ENCODE measurements around the gene PIK3R2. TPM values are rescaled to one million over a fixed set of nuclear protein-coding genes. Genes with fewer than 3 reads are reported as not detected.

Gene PIK3R2
- total RNA-seq, 2 experiments from 2014 or later, result 3.2 to 20.5 TPM

- Histone ChIP-seq H3K4me3 (ENCODE audit: low read depth, low read length, poor library complexity, severe bottlenecking) (peak overlapping the region; percentile 68), H3K4me2 (ENCODE audit: low read length) (peak overlapping the region; percentile 83), H4K20me1 (ENCODE audit: insufficient read depth, low read length) (no peaks in the 10 kb centered on the region), H3K36me3 (ENCODE audit: insufficient read depth, low read length) (peaks cover 21% of the 10 kb centered on the region), H2AFZ (ENCODE audit: low read length) (peak overlapping the region; percentile 67; the same call in 1 of the 2 replicates), H3K9me3 (ENCODE audit: low read length) (no peaks in the 10 kb centered on the region), H3K27ac (ENCODE audit: low read depth, low read length, poor library complexity, severe bottlenecking) (peak overlapping the region; percentile 41), H3K4me1 (ENCODE audit: insufficient read depth, low read length, poor library complexity, severe bottlenecking) (peaks cover 29% of the 10 kb centered on the region), H3K9me2 (ENCODE audit: insufficient read depth, low read length) (no peaks in the 10 kb centered on the region), H3K79me2 (ENCODE audit: insufficient read depth, low read depth, low read length) (no peaks in the 10 kb centered on the region)
- ChIA-PET CTCF (ENCODE audit: unreplicated experiment) (interaction anchor here (1.2 to 1.5 kb wide), 2 partner anchors 10 to 31 kb away, joined by 3 to 5 read pairs; no protein-coding TSS in a partner anchor), POLR2A (interaction anchor here (0.6 to 1.7 kb wide), 4 partner anchors 10 to 992 kb away, joined by 3 to 7 read pairs (median 4); no protein-coding TSS in a partner anchor)
- BruUV-seq (replicated peaks), result no TSS peak
- DNase-seq (ENCODE audit: low spot score), result peak; percentile 88
- intact Hi-C loops (cut with micrococcal nuclease; ENCODE audit: unreplicated experiment), result no loop called here
- TF ChIP-seq CTCF (conservative IDR thresholded peaks at IDR 0.05; ENCODE audit: low read length) (peak; percentile 41; the same call in 1 of the 2 replicates), EZH2phosphoT487 (IDR thresholded peaks at IDR 0.05; ENCODE audit: borderline replicate concordance, low read depth, low read length) (no peak)
These were observed 8.1 kb downstream of the PIK3R2 start for GRCh38 chr19:18160971-18161635.

DNA sequence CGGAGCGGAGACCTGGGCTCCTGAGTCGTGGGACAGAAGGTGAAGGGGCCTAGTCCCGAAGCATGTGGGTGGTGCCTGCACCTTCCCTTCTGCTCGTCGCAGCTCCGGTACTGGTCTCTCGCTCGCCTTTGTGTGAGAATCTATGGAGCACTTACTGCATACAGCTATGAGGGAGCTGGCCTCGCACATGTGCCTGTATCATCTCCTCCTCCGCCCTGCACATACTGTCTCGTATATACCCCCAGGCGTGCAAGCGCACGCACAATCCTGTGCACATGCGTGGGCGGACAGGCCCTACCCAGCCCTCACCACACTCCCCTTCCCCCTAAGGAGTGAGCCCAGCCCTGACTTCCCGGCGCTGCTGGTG lies 8.7 kb downstream of the PIK3R2 start:
- Histone ChIP-seq H3K36me3 (ENCODE audit: insufficient read depth, low read length) (peaks cover 21% of the 10 kb centered on the region), H3K27ac (ENCODE audit: low read depth, low read length, poor library complexity, severe bottlenecking) (no peak overlapping the region), H3K4me3 (ENCODE audit: low read depth, low read length, poor library complexity, severe bottlenecking) (no peak overlapping the region), H2AFZ (ENCODE audit: low read length) (no peak overlapping the region), H3K4me2 (ENCODE audit: low read length) (peak overlapping the region; percentile 62; the same call in 1 of the 2 replicates), H4K20me1 (ENCODE audit: insufficient read depth, low read length) (no peaks in the 10 kb centered on the region), H3K9me3 (ENCODE audit: low read length) (no peaks in the 10 kb centered on the region), H3K4me1 (ENCODE audit: insufficient read depth, low read length, poor library complexity, severe bottlenecking) (peaks cover 29% of the 10 kb centered on the region), H3K9me2 (ENCODE audit: insufficient read depth, low read length) (no peaks in the 10 kb centered on the region), H3K79me2 (ENCODE audit: insufficient read depth, low read depth, low read length) (no peaks in the 10 kb centered on the region)
- BruUV-seq (replicated peaks), result no TSS peak
- ChIA-PET POLR2A (interaction anchor here (1.7 kb wide), 1 partner anchor 9 kb away, joined by 4 read pairs; no protein-coding TSS in a partner anchor), CTCF (ENCODE audit: unreplicated experiment) (interaction anchor here (1.5 kb wide), 1 partner anchor 30 kb away, joined by 3 read pairs; no protein-coding TSS in a partner anchor)
- no peak for DNase-seq (ENCODE audit: low spot score)
- TF ChIP-seq CTCF (conservative IDR thresholded peaks at IDR 0.05; ENCODE audit: low read length) (no peak), EZH2phosphoT487 (IDR thresholded peaks at IDR 0.05; ENCODE audit: borderline replicate concordance, low read depth, low read length) (no peak)
- intact Hi-C loops (cut with micrococcal nuclease; ENCODE audit: unreplicated experiment), result no loop called here

GRCh38 chr19:18164072-18164471 lies 11.1 kb downstream of the PIK3R2 start:
- ChIA-PET CTCF (ENCODE audit: unreplicated experiment) (no interaction called here), POLR2A (interaction anchor here (0.6 kb wide), 1 partner anchor 21 kb away, joined by 6 read pairs; no protein-coding TSS in a partner anchor)
- peaks cover 29% of the 10 kb centered on the region for H3K4me1 ChIP-seq (ENCODE audit: insufficient read depth, low read length, poor library complexity, severe bottlenecking)
- no peaks in the 10 kb centered on the region for H4K20me1 ChIP-seq (ENCODE audit: insufficient read depth, low read length)
- no peaks in the 10 kb centered on the region for H3K79me2 ChIP-seq (ENCODE audit: insufficient read depth, low read depth, low read length)
- DNase-seq (ENCODE audit: low spot score), result no peak
- TF ChIP-seq CTCF (conservative IDR thresholded peaks at IDR 0.05; ENCODE audit: low read length) (no peak), EZH2phosphoT487 (IDR thresholded peaks at IDR 0.05; ENCODE audit: borderline replicate concordance, low read depth, low read length) (no peak)
- BruUV-seq (replicated peaks), result no TSS peak
- no peak overlapping the region for H3K4me2 ChIP-seq (ENCODE audit: low read length)
- no peak overlapping the region for H3K27ac ChIP-seq (ENCODE audit: low read depth, low read length, poor library complexity, severe bottlenecking)
- H2AFZ ChIP-seq (ENCODE audit: low read length), result no peak overlapping the region
- peaks cover 31% of the 10 kb centered on the region for H3K36me3 ChIP-seq (ENCODE audit: insufficient read depth, low read length)
- no peaks in the 10 kb centered on the region for H3K9me3 ChIP-seq (ENCODE audit: low read length)
- no peak overlapping the region for H3K4me3 ChIP-seq (ENCODE audit: low read depth, low read length, poor library complexity, severe bottlenecking)
- intact Hi-C loops (cut with micrococcal nuclease; ENCODE audit: unreplicated experiment), result no loop called here
- no peaks in the 10 kb centered on the region for H3K9me2 ChIP-seq (ENCODE audit: insufficient read depth, low read length)

Measured in OCI-LY7 (cell line).